Astrocyte of the spinal cord (primary cell): Measurements from ENCODE around the gene VPS72.

Experiments used
- DNase-seq: peaks from one replicate; pipeline ENCODE4 v3.0.0; 2011; ENCODE audit warnings: low read depth, low spot score
- H3K4me3 ChIP-seq: 2 replicates; pipeline ENCODE4 v1.5.1; 2011; ENCODE audit warnings: low read depth, mild to moderate bottlenecking, low read length, moderate library complexity
- CTCF ChIP-seq: IDR thresholded peaks from 2 replicates; pipeline ENCODE4 v1.5.1; 2012; ENCODE audit warnings: low read depth, mild to moderate bottlenecking, low read length, inconsistent platforms
- in situ Hi-C: cut with HindIII; loops from 2 replicates; pipeline ENCODE4 v1.10.0; 2017; ENCODE audit warnings: low sequenced_read_pairs

Gene VPS72

DNA sequence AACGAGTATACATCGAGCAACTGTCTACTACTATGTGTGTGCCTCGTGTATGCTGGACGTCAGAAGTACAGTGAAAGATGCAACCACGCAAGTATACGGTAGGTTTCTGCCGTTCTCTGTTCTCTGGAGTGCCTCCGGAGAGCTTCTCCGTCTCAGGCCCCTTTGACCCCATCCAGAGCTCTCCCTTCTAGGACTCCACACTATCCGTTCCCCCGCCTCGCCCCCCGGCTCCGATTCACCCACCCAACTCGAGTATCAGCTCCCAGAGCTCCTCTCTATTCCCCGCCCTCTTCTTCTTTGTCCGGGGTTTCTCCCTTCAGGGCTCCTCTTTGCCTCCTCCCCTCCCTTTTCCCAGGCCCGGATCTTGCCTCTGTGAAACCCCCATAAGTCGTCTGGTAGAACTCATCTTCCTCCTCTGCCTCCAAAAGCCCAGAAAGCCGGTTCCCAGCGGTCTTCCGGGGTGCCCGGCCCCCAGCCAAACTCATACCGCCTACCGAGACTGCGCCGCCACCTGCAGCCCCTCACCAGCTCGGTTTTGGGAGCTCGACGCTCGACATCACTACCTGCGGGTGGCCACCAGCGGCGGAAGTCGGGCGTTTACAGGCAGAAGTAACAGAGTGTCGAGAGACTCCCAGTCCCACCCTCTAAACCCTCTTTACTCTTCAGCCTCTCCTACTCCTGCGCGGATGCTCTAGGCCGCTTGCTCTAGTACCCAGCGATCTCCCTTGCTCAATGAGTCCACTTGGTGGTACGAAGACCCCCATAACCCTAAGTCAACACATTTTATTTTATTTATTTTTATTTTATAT lies at the start of gene VPS72:
TSS of gene VPS72 (minus strand) at position 561 of the 809 bp plus-strand sequence. CDS start at position 485, 76 bp downstream.
- in situ Hi-C loops, result no loop called here
- no peak for TF ChIP-seq CTCF
- peak; percentile 90 for DNase-seq
- peak within 1 kb of the TSS; percentile 84 for H3K4me3 ChIP-seq

DNA sequence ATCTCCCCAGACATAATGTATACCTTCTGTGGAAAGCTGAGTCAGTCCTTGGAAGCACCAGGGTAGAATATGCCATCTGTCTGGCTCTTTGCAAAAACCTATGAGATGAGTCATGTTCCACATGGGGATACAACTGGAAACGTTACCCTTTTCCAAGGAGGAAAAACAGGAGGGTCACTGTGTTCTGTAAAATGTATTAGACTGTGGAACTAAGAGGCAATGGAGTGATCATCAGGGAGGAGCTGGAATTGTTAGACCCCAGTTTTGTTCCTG lies 48.4 kb upstream of the VPS72 start:
- in situ Hi-C loops, result no loop called here
- TF ChIP-seq CTCF, result no peak
- peak; percentile 84 for DNase-seq
- no peak overlapping the region for H3K4me3 ChIP-seq

GRCh38 chr1:151237678-151238466 lies 47.9 kb upstream of the VPS72 start:
- in situ Hi-C loops, result no loop called here
- TF ChIP-seq CTCF, result no peak
- DNase-seq, result no peak
- no peak overlapping the region for H3K4me3 ChIP-seq

- in situ Hi-C loops, result no loop called here
- no peak overlapping the region for H3K4me3 ChIP-seq
- no peak for TF ChIP-seq CTCF
- DNase-seq, result no peak
Observed at GRCh38 chr1:151235235-151235634, 45.2 kb upstream of the VPS72 start.

GRCh38 chr1:151222130-151222529 lies 32.1 kb upstream of the VPS72 start:
- H3K4me3 ChIP-seq, result no peak overlapping the region
- TF ChIP-seq CTCF, result no peak
- in situ Hi-C loops, result no loop called here
- no peak for DNase-seq

- in situ Hi-C loops, result no loop called here
- DNase-seq, result no peak
- no peak overlapping the region for H3K4me3 ChIP-seq
- TF ChIP-seq CTCF, result no peak
Observed at GRCh38 chr1:151221616-151222015, 31.6 kb upstream of the VPS72 start.
